Stomach (tissue), 9 donors: ENCODE measurements around the gene PCA3. TPM values are rescaled to one million over a fixed set of nuclear protein-coding genes. Genes with fewer than 3 reads are reported as not detected.

Experiments
- DNase-seq, 2 donors: peaks; one replicate each; pipeline versions ENCODE4 v3.0.0 to v3.0.0-alpha.2; 2013 to 2019
- H3K27ac ChIP-seq, 5 donors: fragments of 200-600 bp in 4 of 5; sonication (generic) in 4 of 5; one replicate each; pipeline ENCODE4 v1.5.1; 2013 to 2019; ENCODE audit warnings: mild to moderate bottlenecking in 1 of 5, moderate library complexity in 1 of 5
- H3K27me3 ChIP-seq, 3 donors: fragments of 200-600 bp; sonication (generic); one replicate each; pipeline ENCODE4 v1.5.1; 2017 to 2019; ENCODE audit warnings: mixed run types in 1 of 3
- H3K36me3 ChIP-seq, 4 donors: fragments of 200-600 bp; sonication (generic); 1 replicate in 3 of 4; 2 replicates in 1 of 4; pipeline ENCODE4 v1.5.1; 2016 to 2019
- H3K4me1 ChIP-seq, 4 donors: fragments of 200-600 bp; sonication (generic); one replicate each; pipeline ENCODE4 v1.5.1; 2016 to 2019
- H3K4me3 ChIP-seq, 4 donors: fragments of 200-600 bp; sonication (generic) in 3 of 4; one replicate each; pipeline ENCODE4 v1.5.1; 2016 to 2019; ENCODE audit warnings: mild to moderate bottlenecking in 1 of 4
- H3K9me3 ChIP-seq, 4 donors: fragments of 200-600 bp; sonication (generic); one replicate each; pipeline ENCODE4 v1.5.1; 2016 to 2019
- EP300 ChIP-seq: sonication (generic); formaldehyde crosslinking; IDR thresholded peaks from one replicate; pipeline ENCODE4 v1.6.1; 2017; ENCODE audit warnings: antibody characterized with exemption
- POLR2A ChIP-seq, 4 donors: fragments of 450-650 bp; IDR thresholded peaks; one replicate each; pipeline ENCODE4 v1.6.1; 2016; ENCODE audit warnings: antibody characterized with exemption in 4 of 4, control low read depth in 2 of 4, mild to moderate bottlenecking in 1 of 4, moderate library complexity in 1 of 4
- POLR2AphosphoS5 ChIP-seq, 3 donors: sonication (generic); formaldehyde crosslinking; IDR thresholded peaks; one replicate each; pipeline ENCODE4 v1.6.1; 2016; ENCODE audit warnings: antibody characterized with exemption in 3 of 3
- WGBS, 5 donors: extraction: QIAGEN DNeasy Blood & Tissue Kit in 3 of 5; methylation state at CpG; one replicate each; pipeline versions ENCODE4 v1.1.5 to v1.1.7; 2013 to 2018; 5-methylcytosine and 5-hydroxymethylcytosine counted together
- intact Hi-C: fragments of 100-400 bp; cut with DNase I; formaldehyde crosslinking; loops from one replicate; pipeline ENCODE4 v1.15.1; 2023; ENCODE audit warnings: low total_unique reads
- polyA plus RNA-seq, 3 donors: library from polyadenylated mRNA; stranded (reverse); fragments of 200-250 nt; gene quantifications; one replicate each; pipeline ENCODE4 v1.2.3, GENCODE V29; 2013
- total RNA-seq, 5 donors: library from RNA; depleted of rRNA; stranded (reverse); fragments of >200 nt; gene quantifications; one replicate each; pipeline versions ENCODE4 v1.1.0 to v1.2.3, GENCODE V29; 2014 to 2016
- TF ChIP-seq, protein P1 (sequence below), 7 experiments: fragments of 450-650 bp in 4 of 7; fragments of 200-600 bp in 3 of 7; sonication (generic) in 3 of 7; IDR thresholded peaks; one replicate each; pipeline ENCODE4 v1.5.1; 2016 to 2019; ENCODE audit warnings: antibody characterized with exemption in 7 of 7, control low read depth in 2 of 7, mild to moderate bottlenecking in 1 of 7
- donor health status: healthy with polysubstance abuse.
- donor health status: Bipolar disorder and iron deficiency.
- donor health status: healthy.

The PCA3 gene
- total and polyA plus RNA-seq, 8 donors = 0.45 to 0.73 TPM; not detected in 6

DNA sequence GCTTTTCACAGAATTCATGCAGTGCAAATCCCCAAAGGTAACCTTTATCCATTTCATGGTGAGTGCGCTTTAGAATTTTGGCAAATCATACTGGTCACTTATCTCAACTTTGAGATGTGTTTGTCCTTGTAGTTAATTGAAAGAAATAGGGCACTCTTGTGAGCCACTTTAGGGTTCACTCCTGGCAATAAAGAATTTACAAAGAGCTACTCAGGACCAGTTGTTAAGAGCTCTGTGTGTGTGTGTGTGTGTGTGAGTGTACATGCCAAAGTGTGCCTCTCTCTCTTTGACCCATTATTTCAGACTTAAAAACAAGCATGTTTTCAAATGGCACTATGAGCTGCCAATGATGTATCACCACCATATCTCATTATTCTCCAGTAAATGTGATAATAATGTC lies 21.3 kb downstream of the PCA3 start:
- H3K9me3 ChIP-seq = no peaks in the 10 kb centered on the region
- no peak for DNase-seq
- no peaks in the 10 kb centered on the region for H3K4me1 ChIP-seq
- no peak overlapping the region for H3K27ac ChIP-seq
- TF ChIP-seq, protein P1, sequence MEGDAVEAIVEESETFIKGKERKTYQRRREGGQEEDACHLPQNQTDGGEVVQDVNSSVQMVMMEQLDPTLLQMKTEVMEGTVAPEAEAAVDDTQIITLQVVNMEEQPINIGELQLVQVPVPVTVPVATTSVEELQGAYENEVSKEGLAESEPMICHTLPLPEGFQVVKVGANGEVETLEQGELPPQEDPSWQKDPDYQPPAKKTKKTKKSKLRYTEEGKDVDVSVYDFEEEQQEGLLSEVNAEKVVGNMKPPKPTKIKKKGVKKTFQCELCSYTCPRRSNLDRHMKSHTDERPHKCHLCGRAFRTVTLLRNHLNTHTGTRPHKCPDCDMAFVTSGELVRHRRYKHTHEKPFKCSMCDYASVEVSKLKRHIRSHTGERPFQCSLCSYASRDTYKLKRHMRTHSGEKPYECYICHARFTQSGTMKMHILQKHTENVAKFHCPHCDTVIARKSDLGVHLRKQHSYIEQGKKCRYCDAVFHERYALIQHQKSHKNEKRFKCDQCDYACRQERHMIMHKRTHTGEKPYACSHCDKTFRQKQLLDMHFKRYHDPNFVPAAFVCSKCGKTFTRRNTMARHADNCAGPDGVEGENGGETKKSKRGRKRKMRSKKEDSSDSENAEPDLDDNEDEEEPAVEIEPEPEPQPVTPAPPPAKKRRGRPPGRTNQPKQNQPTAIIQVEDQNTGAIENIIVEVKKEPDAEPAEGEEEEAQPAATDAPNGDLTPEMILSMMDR (IDR thresholded peaks at IDR 0.05) = no peak
- TF ChIP-seq POLR2AphosphoS5 (IDR thresholded peaks at IDR 0.05) = no peak
- no peak for TF ChIP-seq EP300
- TF ChIP-seq POLR2A (IDR thresholded peaks at IDR 0.05) = no peak
- no peak overlapping the region for H3K4me3 ChIP-seq
- H3K27me3 ChIP-seq = no peaks in the 10 kb centered on the region
- 80 to 100% (median 87%) methylated on average over 1 of the region's 1 CpG for WGBS, 5 donors
- intact Hi-C loops = no loop called here
- H3K36me3 ChIP-seq = no peaks in the 10 kb centered on the region

- H3K27ac ChIP-seq = no peak overlapping the region
- intact Hi-C loops = no loop called here
- TF ChIP-seq, protein P1 (IDR thresholded peaks at IDR 0.05) = no peak
- no peak for TF ChIP-seq POLR2AphosphoS5 (IDR thresholded peaks at IDR 0.05)
- no peak for TF ChIP-seq POLR2A (IDR thresholded peaks at IDR 0.05)
- no peak for DNase-seq
- no peak overlapping the region for H3K4me3 ChIP-seq
- no peaks in the 10 kb centered on the region for H3K27me3 ChIP-seq
- WGBS, 5 donors = 87 to 92% (median 90%) methylated on average over 11 of the region's 11 CpGs
- no peaks in the 10 kb centered on the region for H3K9me3 ChIP-seq
- no peaks in the 10 kb centered on the region for H3K4me1 ChIP-seq
- no peaks in the 10 kb centered on the region for H3K36me3 ChIP-seq
Measured at GRCh38 chr9:76787677-76788076, 23.4 kb downstream of the PCA3 start.

- Histone ChIP-seq H3K9me3 (no peaks in the 10 kb centered on the region), H3K27me3 (no peaks in the 10 kb centered on the region), H3K4me1 (no peaks in the 10 kb centered on the region), H3K36me3 (no peaks in the 10 kb centered on the region), H3K27ac (no peak overlapping the region), H3K4me3 (no peak overlapping the region)
- DNase-seq = no peak
- WGBS, 5 donors = 74 to 96% (median 88%) methylated on average over 1 of the region's 1 CpG
- intact Hi-C loops = no loop called here
- TF ChIP-seq POLR2A (IDR thresholded peaks at IDR 0.05) (no peak), EP300 (no peak), POLR2AphosphoS5 (IDR thresholded peaks at IDR 0.05) (no peak)
- TF ChIP-seq, protein P1 (IDR thresholded peaks at IDR 0.05) = no peak
Measured at GRCh38 chr9:76789840-76790239, 25.6 kb downstream of the PCA3 start.

DNA sequence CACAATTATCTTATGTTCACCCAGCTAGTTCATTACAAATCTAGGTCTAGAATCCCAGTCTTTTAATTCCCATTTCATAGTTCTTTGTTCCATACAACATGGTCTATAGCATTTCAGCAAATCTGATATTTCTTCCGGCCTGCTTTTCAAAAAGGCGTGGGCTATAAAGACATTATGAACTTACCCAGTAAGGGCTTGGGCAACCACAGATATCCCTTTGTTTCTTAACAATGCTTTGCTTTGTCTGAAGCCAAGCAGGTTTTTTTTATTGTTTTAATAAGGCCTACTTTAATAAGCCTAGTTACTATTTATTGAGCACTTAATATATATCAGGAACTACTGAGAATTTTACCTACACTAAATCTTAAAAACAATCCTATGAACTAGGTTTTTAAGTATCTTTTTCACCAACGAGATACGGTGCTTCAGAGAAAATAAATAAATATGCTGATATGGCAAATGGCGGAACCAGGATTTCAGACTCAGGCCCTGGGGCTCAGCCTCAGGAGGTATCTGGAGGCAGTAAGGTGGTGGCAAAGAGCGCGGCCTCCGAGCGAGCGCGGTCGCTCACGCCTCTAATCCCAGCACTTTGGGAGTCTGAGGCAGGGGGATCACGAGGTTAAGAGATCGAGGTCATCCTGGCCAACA lies 29.7 kb downstream of the PCA3 start:
- H3K4me1 ChIP-seq = no peaks in the 10 kb centered on the region
- DNase-seq = no peak
- 81 to 90% (median 85%) methylated on average over 15 of the region's 15 CpGs for WGBS, 5 donors

More for the DNA sequence above, 29.7 kb downstream of the PCA3 start:
- peaks cover 0 to 4% (median 0%) of the 10 kb centered on the region in 3 donors for H3K27me3 ChIP-seq
- no peaks in the 10 kb centered on the region for H3K36me3 ChIP-seq
- intact Hi-C loops = no loop called here
- H3K27ac ChIP-seq = no peak overlapping the region
- H3K4me3 ChIP-seq = no peak overlapping the region
- H3K9me3 ChIP-seq = no peaks in the 10 kb centered on the region
- no peak for TF ChIP-seq POLR2A (IDR thresholded peaks at IDR 0.05)
- TF ChIP-seq, protein P1 (IDR thresholded peaks at IDR 0.05) = no peak
